Effector memory CD4-positive, alpha-beta T cell (primary cell): ENCODE measurements around the gene FHL2.
A peak's percentile ranks its signal among the peaks of the same experiment; 100 is the strongest.

Experiments used
- DNase-seq, 3 donors: peaks; one replicate each; pipeline ENCODE4 v3.0.0-alpha.2; 2020
- H3K27ac ChIP-seq: 2 replicates; pipeline ENCODE4 v1.7.0; 2013; ENCODE audit warnings: mild to moderate bottlenecking, low read length, moderate library complexity; ENCODE audit not compliant: insufficient read depth, poor library complexity, severe bottlenecking
- H3K27me3 ChIP-seq: replicated peaks from 2 replicates; pipeline ENCODE4 v1.7.0; 2013; ENCODE audit warnings: mild to moderate bottlenecking, low read length; ENCODE audit not compliant: insufficient read depth, control insufficient read depth, poor library complexity, severe bottlenecking
- H3K36me3 ChIP-seq: 2 replicates; pipeline ENCODE4 v1.7.0; 2013; ENCODE audit warnings: mild to moderate bottlenecking, low read length, moderate library complexity; ENCODE audit not compliant: control insufficient read depth, insufficient read depth
- H3K4me1 ChIP-seq: 2 replicates; pipeline ENCODE4 v1.7.0; 2013; ENCODE audit warnings: low read length, mild to moderate bottlenecking; ENCODE audit not compliant: control insufficient read depth, insufficient read depth, poor library complexity, severe bottlenecking
- H3K4me3 ChIP-seq: 2 replicates; pipeline ENCODE4 v1.7.0; 2013; ENCODE audit warnings: low read length, low read depth, mild to moderate bottlenecking; ENCODE audit not compliant: insufficient read depth, poor library complexity, severe bottlenecking
- H3K9me3 ChIP-seq: 2 replicates; pipeline ENCODE4 v1.7.0; 2013; ENCODE audit warnings: mild to moderate bottlenecking, low read length, moderate library complexity; ENCODE audit not compliant: control insufficient read depth

FHL2 gene

DNA sequence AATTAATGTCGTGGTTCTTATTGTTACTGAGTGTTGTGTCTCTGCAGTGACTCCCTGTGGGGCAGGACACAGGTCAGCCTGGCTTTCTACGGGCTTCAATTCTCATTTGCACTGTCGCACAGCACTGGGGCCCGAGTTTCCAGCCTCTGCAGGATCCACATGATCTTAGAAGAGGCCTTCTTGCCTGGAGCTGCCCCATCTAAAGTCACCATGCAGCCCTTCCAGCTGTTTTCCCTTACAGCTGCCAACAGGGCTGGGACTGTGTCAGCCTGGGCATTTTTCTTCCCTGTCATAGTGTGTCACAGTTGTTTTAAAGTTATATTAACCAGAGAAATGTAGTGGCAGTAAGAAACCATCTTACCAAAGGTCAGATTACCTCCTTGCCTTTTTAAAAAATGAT is 27.0 kb downstream of the FHL2 start:
- no peak overlapping the region for H3K27ac ChIP-seq
- peaks cover 12% of the 10 kb centered on the region for H3K4me1 ChIP-seq
- H3K36me3 ChIP-seq = no peaks in the 10 kb centered on the region

DNA sequence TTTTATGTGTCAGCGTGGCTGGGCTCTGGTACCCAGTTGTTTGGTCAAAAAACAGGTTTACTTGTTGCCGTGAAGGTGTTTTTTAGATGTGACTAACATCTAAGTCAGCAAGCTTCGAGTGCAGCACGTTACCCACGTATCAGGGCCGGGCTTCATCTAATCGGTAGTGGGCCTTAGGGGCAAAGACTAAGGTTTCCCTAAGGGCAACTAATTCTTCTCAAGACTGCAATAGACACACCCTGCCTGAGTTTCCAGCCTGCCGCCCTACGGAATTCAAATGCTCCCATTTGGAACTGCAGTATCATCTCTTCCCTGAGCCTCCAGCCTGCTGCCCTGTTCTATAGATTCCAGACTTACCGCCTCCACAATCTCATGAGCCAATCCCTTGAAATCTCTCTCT is 27.7 kb downstream of the FHL2 start:
- H3K27me3 ChIP-seq = no peaks in the 10 kb centered on the region
- H3K36me3 ChIP-seq = no peaks in the 10 kb centered on the region
- H3K4me3 ChIP-seq = no peak overlapping the region
- peaks cover 12% of the 10 kb centered on the region for H3K4me1 ChIP-seq
- no peak overlapping the region for H3K27ac ChIP-seq
- DNase-seq = no peak
- H3K9me3 ChIP-seq = no peaks in the 10 kb centered on the region

More for the DNA sequence above, 27.0 kb downstream of the FHL2 start:
- H3K4me3 ChIP-seq = no peak overlapping the region
- no peak for DNase-seq
- no peaks in the 10 kb centered on the region for H3K27me3 ChIP-seq
- H3K9me3 ChIP-seq = no peaks in the 10 kb centered on the region

GRCh38 chr2:105369777-105370690 is 28.8 kb downstream of the FHL2 start:
- H3K36me3 ChIP-seq = no peaks in the 10 kb centered on the region
- no peak overlapping the region for H3K27ac ChIP-seq

GRCh38 chr2:105368759-105369408 is 30.0 kb downstream of the FHL2 start:
- DNase-seq = no peak
- Histone ChIP-seq H3K4me3 (no peak overlapping the region), H3K27me3 (no peaks in the 10 kb centered on the region), H3K9me3 (no peaks in the 10 kb centered on the region), H3K4me1 (peaks cover 12% of the 10 kb centered on the region), H3K27ac (no peak overlapping the region), H3K36me3 (no peaks in the 10 kb centered on the region)

More at GRCh38 chr2:105369777-105370690, 28.8 kb downstream of the FHL2 start:
- H3K4me1 ChIP-seq = peaks cover 12% of the 10 kb centered on the region
- H3K27me3 ChIP-seq = no peaks in the 10 kb centered on the region
- H3K4me3 ChIP-seq = no peak overlapping the region
- DNase-seq = peak; percentile 55 to 72 (median 62)
- H3K9me3 ChIP-seq = no peaks in the 10 kb centered on the region

GRCh38 chr2:105365206-105365605 is 33.6 kb downstream of the FHL2 start:
- no peaks in the 10 kb centered on the region for H3K27me3 ChIP-seq
- no peaks in the 10 kb centered on the region for H3K36me3 ChIP-seq
- H3K4me3 ChIP-seq = no peak overlapping the region
- no peak overlapping the region for H3K27ac ChIP-seq
- H3K4me1 ChIP-seq = peaks cover 11% of the 10 kb centered on the region
- no peaks in the 10 kb centered on the region for H3K9me3 ChIP-seq
- DNase-seq = no peak

- Histone ChIP-seq H3K4me1 (peaks cover 5% of the 10 kb centered on the region), H3K27ac (no peak overlapping the region), H3K9me3 (no peaks in the 10 kb centered on the region), H3K36me3 (no peaks in the 10 kb centered on the region), H3K4me3 (no peak overlapping the region), H3K27me3 (no peaks in the 10 kb centered on the region)
- DNase-seq = no peak
Observed at GRCh38 chr2:105364436-105365139, 34.3 kb downstream of the FHL2 start.

- Histone ChIP-seq H3K4me1 (peaks cover 5% of the 10 kb centered on the region), H3K9me3 (no peaks in the 10 kb centered on the region), H3K27ac (no peak overlapping the region), H3K36me3 (peaks cover 10% of the 10 kb centered on the region), H3K27me3 (no peaks in the 10 kb centered on the region), H3K4me3 (no peak overlapping the region)
- no peak for DNase-seq
Observed at GRCh38 chr2:105362862-105363591, 35.8 kb downstream of the FHL2 start.

DNA sequence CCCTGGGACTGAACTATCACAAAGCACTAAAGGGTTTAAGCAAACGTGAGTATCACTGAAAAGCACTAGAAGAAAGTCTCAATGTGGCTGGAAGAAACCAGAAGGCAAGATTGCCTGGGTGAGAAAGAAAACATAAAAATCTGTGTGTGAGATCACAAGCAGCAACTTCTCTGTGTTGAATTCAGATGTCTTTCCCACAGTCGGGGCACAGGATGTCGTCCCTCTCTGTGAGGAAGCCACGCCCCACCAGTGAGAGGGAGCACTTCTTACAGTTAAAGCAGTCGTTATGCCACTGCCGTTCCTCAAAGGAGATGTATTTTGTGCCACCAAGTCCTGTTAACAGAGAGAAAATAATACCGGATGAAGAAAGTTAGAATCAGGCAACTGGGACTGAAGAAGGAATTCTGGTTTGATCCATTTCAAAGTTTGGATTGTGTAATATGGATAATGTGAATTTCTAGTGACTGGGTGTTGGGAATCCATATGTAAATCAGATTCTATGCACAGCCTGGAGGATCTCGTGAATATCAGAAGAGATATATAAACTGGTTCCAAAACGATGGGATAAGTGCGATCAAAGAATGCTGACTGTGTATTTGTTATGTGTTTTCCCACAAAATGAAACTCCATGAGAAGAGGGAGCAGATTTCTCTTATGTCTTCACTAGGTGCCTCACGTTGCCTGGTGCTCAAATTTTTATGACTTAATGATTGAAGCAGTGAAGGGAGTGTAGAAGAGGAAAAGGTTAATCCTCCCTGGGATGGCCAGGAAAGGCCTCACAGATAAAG is 37.6 kb downstream of the FHL2 start:
- Histone ChIP-seq H3K9me3 (no peaks in the 10 kb centered on the region), H3K4me3 (no peak overlapping the region), H3K36me3 (peaks cover 22% of the 10 kb centered on the region), H3K27ac (no peak overlapping the region), H3K27me3 (no peaks in the 10 kb centered on the region), H3K4me1 (peaks cover 5% of the 10 kb centered on the region)
- DNase-seq = no peak

- Histone ChIP-seq H3K27me3 (no peaks in the 10 kb centered on the region), H3K4me3 (no peak overlapping the region), H3K4me1 (peaks cover 5% of the 10 kb centered on the region), H3K36me3 (peaks cover 32% of the 10 kb centered on the region), H3K9me3 (no peaks in the 10 kb centered on the region), H3K27ac (no peak overlapping the region)
- DNase-seq = no peak
Observed at GRCh38 chr2:105358593-105358992, 40.3 kb downstream of the FHL2 start.
